Glutamatergic neuron (in vitro differentiated cells): ENCODE data around the gene PHTF2. TPM values are rescaled to one million over a fixed set of nuclear protein-coding genes. Genes with fewer than 3 reads are reported as not detected.

Source experiments
- DNase-seq: peaks from one replicate; pipeline ENCODE4 v3.0.0; 2022
- H3K27ac Mint-ChIP-seq: one replicate; pipeline ENCODE4 v1.8.0; 2020; ENCODE audit warnings: mild to moderate bottlenecking, mixed read lengths, inconsistent platforms; ENCODE audit not compliant: unreplicated experiment
- H3K27me3 Mint-ChIP-seq: one replicate; pipeline ENCODE4 v1.8.0; 2020; ENCODE audit warnings: mild to moderate bottlenecking, moderate library complexity, mixed read lengths, inconsistent platforms; ENCODE audit not compliant: unreplicated experiment
- H3K36me3 Mint-ChIP-seq: one replicate; pipeline ENCODE4 v1.8.0; 2020; ENCODE audit warnings: mild to moderate bottlenecking, mixed read lengths, inconsistent platforms; ENCODE audit not compliant: unreplicated experiment
- H3K4me1 Mint-ChIP-seq: one replicate; pipeline ENCODE4 v1.8.0; 2020; ENCODE audit warnings: mild to moderate bottlenecking, low read depth, mixed read lengths, inconsistent platforms; ENCODE audit not compliant: unreplicated experiment
- H3K4me3 Mint-ChIP-seq: one replicate; pipeline ENCODE4 v1.8.0; 2020; ENCODE audit warnings: mild to moderate bottlenecking, mixed read lengths, inconsistent platforms; ENCODE audit not compliant: unreplicated experiment
- H3K9me3 Mint-ChIP-seq: one replicate; pipeline ENCODE4 v1.8.0; 2020; ENCODE audit warnings: mild to moderate bottlenecking, moderate library complexity, mixed read lengths, inconsistent platforms; ENCODE audit not compliant: unreplicated experiment
- total RNA-seq: library from RNA; stranded (reverse); fragmentation: NEBNext Ultra II Directional; extraction: Animal tissue kit (Norgen Biotek cat#: 25700); gene quantifications from one replicate; pipeline ENCODE4 v1.2.1, GENCODE V29; 2021; ENCODE audit not compliant: unreplicated experiment
- TF ChIP-seq, protein P1 (sequence below): fragments of 200-600 bp; sonication (generic); IDR thresholded peaks from one replicate; pipeline ENCODE4 v1.5.0; 2021; ENCODE audit not compliant: partially characterized antibody, unreplicated experiment

Gene PHTF2
- total RNA-seq, 1 donor from 2014 or later: 15.1 TPM

DNA sequence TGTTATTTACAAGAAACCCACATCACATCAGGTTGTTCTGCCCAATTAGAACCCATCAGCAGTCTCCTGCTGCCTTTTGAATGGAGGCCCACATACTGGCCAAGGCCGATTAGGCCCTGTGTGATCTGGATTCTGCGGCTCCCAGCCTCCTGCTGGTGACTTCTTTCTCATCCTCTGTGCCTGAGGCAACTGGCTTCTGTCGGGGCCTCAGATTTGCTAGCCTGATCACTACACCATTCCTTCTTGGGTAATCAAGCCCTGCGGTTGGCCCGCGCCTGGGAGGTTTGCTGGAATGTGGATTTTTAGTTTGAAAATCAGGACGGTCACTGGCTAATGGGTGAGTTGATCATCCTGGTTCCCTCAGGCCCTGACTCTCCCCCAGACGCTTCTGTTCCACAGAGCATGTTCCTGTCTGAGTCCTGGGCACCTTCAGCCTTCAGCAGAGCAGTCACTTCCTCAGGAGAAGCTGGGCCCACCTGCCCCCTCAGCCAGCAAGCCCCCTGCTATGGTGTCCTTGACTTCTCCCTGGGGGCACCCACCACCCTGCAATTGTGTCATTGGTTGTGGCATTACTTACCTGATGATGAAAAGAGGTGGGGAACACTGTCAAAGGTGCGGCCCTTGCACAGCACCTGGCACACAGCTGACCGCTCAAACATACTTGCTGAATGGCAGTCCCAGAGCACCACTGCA lies 207.6 kb downstream of the PHTF2 start:
- Mint-ChIP-seq H3K4me3 (no peak overlapping the region), H3K9me3 (peaks cover 3% of the 10 kb centered on the region), H3K27me3 (peaks cover 2% of the 10 kb centered on the region), H3K27ac (no peak overlapping the region), H3K4me1 (no peaks in the 10 kb centered on the region), H3K36me3 (no peaks in the 10 kb centered on the region)
- TF ChIP-seq, protein P1, sequence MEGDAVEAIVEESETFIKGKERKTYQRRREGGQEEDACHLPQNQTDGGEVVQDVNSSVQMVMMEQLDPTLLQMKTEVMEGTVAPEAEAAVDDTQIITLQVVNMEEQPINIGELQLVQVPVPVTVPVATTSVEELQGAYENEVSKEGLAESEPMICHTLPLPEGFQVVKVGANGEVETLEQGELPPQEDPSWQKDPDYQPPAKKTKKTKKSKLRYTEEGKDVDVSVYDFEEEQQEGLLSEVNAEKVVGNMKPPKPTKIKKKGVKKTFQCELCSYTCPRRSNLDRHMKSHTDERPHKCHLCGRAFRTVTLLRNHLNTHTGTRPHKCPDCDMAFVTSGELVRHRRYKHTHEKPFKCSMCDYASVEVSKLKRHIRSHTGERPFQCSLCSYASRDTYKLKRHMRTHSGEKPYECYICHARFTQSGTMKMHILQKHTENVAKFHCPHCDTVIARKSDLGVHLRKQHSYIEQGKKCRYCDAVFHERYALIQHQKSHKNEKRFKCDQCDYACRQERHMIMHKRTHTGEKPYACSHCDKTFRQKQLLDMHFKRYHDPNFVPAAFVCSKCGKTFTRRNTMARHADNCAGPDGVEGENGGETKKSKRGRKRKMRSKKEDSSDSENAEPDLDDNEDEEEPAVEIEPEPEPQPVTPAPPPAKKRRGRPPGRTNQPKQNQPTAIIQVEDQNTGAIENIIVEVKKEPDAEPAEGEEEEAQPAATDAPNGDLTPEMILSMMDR: no peak
- DNase-seq: no peak

Other genes with a start within 250 kb of the PHTF2 start
- 27.0 TPM for gene RSBN1L, start 102.3 kb upstream of the PHTF2 start, total RNA-seq
- 18.9 TPM for gene TMEM60, start 339 bp upstream of the PHTF2 start, total RNA-seq